Brain pericyte (primary cell): ENCODE data around the gene SETDB2.
"Not testable (repeated sequence)": the region's sequence is repeated elsewhere in the genome, so short reads cannot be mapped to it uniquely, and the experiment has no call there.

Source experiments
- DNase-seq: peaks from one replicate; pipeline ENCODE4 v3.0.0-alpha.2; 2012; ENCODE audit warnings: low read depth, low spot score

SETDB2 gene

GRCh38 chr13:49466292-49466838 is 22.3 kb downstream of the SETDB2 start:
- DNase-seq = no peak

GRCh38 chr13:49472186-49472585 is 28.1 kb downstream of the SETDB2 start:
- DNase-seq = no peak

GRCh38 chr13:49476529-49476928 is 32.5 kb downstream of the SETDB2 start:
- DNase-seq = no peak

GRCh38 chr13:49481788-49482187 is 37.7 kb downstream of the SETDB2 start:
- DNase-seq = no peak

GRCh38 chr13:49488563-49488962 is 44.5 kb downstream of the SETDB2 start:
- no peak for DNase-seq

GRCh38 chr13:49494645-49495044 is 50.6 kb downstream of the SETDB2 start:
- DNase-seq = no peak

- DNase-seq = no peak
Measured at GRCh38 chr13:49495783-49496762, 52.0 kb downstream of the SETDB2 start, which contains the start of gene PHF11. PHF11 (plus strand) TSS chr13:49495953; CDS start chr13:49496002, 49 bp downstream.

- not testable (repeated sequence) for DNase-seq
Measured at GRCh38 chr13:49496837-49497236, 52.8 kb downstream of the SETDB2 start.

GRCh38 chr13:49497272-49497671 is 53.2 kb downstream of the SETDB2 start:
- no peak for DNase-seq

- DNase-seq = no peak
Measured at GRCh38 chr13:49498206-49498605, 54.1 kb downstream of the SETDB2 start.

GRCh38 chr13:49499889-49500660 is 56.0 kb downstream of the SETDB2 start:
- DNase-seq = no peak

GRCh38 chr13:49502954-49503353 is 58.9 kb downstream of the SETDB2 start:
- no peak for DNase-seq

GRCh38 chr13:49503951-49504350 is 59.9 kb downstream of the SETDB2 start:
- DNase-seq = no peak

- DNase-seq = no peak
Measured at GRCh38 chr13:49512578-49512977, 68.5 kb downstream of the SETDB2 start.

- DNase-seq = no peak
Measured at GRCh38 chr13:49516467-49516866, 72.4 kb downstream of the SETDB2 start.

- DNase-seq = no peak
Measured at GRCh38 chr13:49517461-49517860, 73.4 kb downstream of the SETDB2 start.

GRCh38 chr13:49521224-49521623 is 77.2 kb downstream of the SETDB2 start:
- no peak for DNase-seq

- DNase-seq = no peak
Measured at GRCh38 chr13:49524740-49525501, 80.8 kb downstream of the SETDB2 start.

- DNase-seq = no peak
Measured at GRCh38 chr13:49527123-49527522, 83.0 kb downstream of the SETDB2 start.

GRCh38 chr13:49528161-49528560 is 84.1 kb downstream of the SETDB2 start:
- no peak for DNase-seq

- DNase-seq = no peak
Measured at GRCh38 chr13:49530457-49530856, 86.4 kb downstream of the SETDB2 start.
